GM15510 (cell line): Measurements from ENCODE around the gene ZSCAN22.

Experiments used
- POLR2A ChIP-seq: IDR thresholded peaks from 3 replicates; pipeline ENCODE4 v1.6.1; 2011; ENCODE audit warnings: borderline replicate concordance; ENCODE audit not compliant: insufficient read length; ENCODE audit errors: extremely low read depth

The ZSCAN22 gene

DNA sequence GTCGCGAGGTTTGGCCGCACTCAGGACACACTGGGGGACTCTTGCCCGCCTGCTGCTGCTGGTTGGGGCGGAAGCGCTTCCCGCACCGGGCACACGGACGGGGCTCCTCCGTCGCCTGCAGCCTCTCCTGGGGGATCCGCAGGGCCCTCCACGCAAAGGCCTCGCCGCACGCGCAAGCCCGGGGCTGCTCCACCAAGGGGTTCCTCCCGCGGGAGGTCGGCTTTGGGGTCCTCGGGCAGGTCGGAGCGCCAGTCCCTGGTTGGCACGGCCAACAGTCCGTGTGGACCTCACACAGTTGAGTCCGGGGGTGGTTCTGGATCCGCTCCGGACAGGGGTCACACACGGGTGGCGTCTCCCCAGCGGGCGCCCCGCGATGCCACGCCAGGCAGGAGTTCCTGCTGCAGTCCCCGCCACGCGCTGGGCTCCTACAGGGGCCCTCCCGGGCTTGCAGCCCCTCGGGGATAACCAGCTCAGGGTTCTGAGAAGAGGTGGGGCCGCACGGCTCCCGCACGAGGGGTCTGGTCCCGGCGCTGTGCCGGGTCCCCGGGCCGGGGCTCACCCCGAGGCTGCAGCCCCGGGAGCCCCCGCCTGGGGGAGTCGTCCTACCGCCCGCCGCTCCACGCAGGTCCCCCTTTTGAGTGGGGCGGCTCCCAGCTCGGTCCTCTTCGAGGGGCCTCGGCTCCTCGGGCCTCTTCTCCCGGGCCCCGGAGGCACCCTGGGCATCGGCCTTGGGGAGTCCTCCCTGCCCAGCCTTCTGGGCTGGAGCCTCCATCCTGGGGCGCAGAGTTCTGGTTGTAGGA, 42.0 kb downstream of the ZSCAN22 start:
- no peak for TF ChIP-seq POLR2A

DNA sequence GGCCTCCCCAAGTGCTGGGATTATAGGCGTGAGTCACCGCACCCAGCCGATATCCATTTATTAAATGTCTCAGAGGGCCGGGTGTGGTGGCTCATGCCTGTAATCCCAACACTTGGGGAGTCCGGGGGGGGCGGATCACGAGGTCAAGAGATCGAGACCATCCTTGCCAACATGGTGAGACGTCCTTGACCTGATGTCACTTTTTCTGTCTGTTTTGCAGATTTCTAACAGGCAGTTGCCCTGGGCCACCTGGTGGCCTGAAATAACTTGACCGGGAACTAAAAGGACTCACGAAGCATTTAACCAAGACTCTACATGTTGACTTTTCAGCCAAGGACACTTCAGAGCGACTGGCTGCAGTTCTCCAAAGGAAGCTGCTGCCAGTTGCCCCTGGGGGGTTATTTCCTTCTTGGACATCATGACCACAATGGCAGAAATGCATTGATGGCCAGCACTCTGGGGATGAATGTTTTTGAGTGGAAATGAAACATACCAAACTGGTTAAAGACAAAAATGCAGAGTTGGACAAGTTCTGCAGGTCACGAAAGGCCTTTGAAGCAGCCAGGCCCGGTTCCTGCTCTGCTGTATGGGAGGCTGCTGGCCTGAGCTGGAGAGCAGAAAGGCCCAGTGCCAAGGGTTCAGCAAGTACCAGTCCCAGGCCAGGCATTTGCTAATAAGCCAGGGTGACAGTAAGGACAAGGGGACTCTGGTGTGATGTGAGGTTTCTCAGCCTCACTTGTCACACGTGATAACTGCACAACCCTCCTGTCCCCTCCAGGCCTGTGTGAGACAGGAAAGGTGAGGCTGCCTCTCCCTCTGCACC, 45.7 kb downstream of the ZSCAN22 start:
- no peak for TF ChIP-seq POLR2A

DNA sequence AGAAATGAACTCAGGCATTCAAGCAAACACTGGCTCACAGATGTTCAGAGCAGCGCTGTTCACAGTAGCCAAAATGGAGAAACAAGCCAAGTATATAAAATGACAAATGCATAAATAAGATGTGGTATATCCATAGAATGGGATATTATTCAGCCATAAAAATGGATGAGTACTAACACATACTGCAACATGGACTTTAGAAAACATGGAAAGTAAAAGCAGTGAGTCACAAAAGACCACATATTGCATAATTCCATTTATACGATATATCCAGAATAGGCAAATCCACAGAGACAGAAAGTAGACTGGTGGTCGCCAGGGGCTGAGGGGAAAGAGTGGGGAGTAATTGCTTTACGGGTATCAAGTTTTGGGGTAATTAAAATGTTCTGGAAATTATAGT, 47.4 kb downstream of the ZSCAN22 start:
- TF ChIP-seq POLR2A: no peak

GRCh38 chr19:58379246-58379645, 52.5 kb downstream of the ZSCAN22 start:
- TF ChIP-seq POLR2A: no peak

- no peak for TF ChIP-seq POLR2A
These were observed 53.4 kb downstream of the ZSCAN22 start for GRCh38 chr19:58380037-58380661.

- TF ChIP-seq POLR2A: peak; percentile 88
These were observed 54.1 kb downstream of the ZSCAN22 start, which contains the start of gene ZNF837 for GRCh38 chr19:58380662-58381459. ZNF837 (minus strand) TSS chr19:58381030; CDS start chr19:58369332, 11,698 bp downstream.

- no peak for TF ChIP-seq POLR2A
These were observed 54.8 kb downstream of the ZSCAN22 start for GRCh38 chr19:58381460-58382212.

DNA sequence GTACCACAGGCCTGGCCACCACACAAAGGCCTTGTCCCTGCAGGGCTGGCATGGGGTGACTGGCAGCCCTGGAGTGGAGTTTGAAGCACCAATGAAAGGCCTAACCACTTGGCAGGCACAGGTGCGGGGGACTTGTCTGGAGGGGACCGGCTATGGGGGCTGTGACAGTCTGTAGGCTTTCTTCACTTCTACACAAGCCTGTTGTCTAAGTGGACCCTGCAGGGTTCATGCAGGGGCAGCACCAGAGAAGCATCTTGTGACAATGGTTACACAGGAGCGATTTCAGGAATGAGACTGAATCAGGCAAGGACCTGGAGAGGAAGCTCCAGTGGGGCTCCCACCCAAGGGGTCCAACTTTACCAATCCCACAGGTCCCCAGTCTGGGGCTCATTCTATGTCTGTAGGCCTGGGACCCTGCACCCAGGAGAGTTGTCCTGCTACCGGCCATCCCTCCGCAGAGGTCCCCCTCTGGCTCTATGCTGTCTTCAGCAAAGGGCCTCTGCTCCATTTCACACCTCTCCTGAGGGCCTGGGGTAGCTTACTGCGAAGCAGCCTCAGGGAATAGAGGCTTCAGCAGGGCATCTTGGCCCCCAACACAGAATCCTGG, 56.3 kb downstream of the ZSCAN22 start:
- no peak for TF ChIP-seq POLR2A

GRCh38 chr19:58385313-58385890, 58.6 kb downstream of the ZSCAN22 start:
- no peak for TF ChIP-seq POLR2A

DNA sequence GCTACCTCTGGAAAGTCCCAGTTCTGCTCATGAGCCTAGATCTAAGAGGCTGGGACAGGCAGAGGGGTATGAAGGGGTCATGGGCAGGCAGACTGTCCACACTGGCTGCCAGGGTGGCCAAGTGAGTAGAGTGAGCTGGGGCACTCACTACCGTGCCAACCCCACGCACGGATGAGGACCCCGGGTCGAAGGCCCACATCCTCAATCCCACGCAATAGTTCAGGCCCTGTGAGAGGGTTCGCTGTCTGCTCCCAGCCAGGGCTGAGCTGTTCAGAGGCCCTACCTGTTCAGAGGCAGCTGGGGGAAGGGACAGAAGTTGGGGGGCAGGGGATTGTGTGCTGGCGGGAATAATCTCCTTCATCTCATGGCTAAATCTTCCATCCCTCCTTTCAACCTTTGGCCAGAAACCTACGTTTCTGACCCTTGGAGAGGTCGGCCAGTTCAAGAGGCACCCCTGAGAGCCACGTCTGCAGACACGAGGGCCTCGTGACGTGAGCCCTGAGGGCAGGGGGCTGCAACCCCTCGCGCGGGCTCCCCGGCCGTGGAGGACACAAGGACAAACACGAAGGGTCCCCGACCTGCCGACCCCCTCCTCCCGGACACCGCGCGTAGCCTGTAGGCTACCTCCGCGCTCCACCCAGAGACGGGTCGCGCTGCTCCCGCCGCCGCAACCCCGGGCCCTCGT, 59.2 kb downstream of the ZSCAN22 start:
- TF ChIP-seq POLR2A: peak; percentile 27

DNA sequence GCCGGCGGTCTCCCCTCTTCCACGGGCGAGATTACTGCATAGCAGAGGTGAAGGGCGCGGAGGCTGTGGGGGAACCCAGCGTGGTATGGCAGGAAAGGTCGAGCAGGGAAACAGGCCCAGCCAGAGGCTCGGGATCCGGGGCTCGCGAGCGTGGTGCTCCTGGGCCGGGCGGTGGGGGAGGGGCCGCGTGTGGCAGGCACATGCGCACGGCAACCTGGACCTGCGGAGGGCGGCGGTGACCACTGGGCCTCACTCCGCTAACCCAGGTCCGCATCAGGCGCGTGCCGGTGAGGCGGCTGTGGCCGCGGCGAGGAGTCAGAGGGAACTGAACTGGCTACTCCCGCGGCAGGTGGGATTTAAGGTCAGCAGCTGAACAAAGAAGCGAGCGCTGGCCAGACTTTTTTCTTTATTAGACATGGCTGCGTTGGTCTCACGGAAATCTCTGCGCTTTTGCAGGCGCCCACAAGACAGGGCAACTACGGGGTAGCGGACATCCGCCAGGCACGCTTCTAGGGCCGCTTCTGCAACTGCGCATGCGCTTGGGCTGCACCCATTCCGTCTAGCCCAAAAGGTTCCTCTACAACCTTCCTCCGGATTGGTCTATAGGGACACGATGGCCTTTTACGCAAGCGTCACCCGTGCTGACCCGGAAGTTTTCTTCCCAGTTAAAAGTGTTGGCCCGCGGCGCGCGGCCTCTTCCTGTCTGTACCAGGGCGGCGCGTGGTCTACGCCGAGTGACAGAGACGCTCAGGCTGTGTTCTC, 60.0 kb downstream of the ZSCAN22 start, which contains the start of gene RPS5:
RPS5 (plus strand) TSS at position 694 of the 762 bp plus-strand sequence. CDS start 869 bp downstream, outside the sequence.
- TF ChIP-seq POLR2A: peak; percentile 97
